LHCN-M2 (cell line): Measurements from ENCODE around the gene RPL13. TPM values are rescaled to one million over a fixed set of nuclear protein-coding genes. Genes with fewer than 3 reads are reported as not detected.
"Not testable (repeated sequence)": the region's sequence is repeated elsewhere in the genome, so short reads cannot be mapped to it uniquely, and the experiment has no call there.

Experiments
- DNase-seq: peaks from one replicate; pipeline ENCODE4 v3.0.0-alpha.2; 2012; ENCODE audit warnings: low read depth
- total RNA-seq: library from RNA; depleted of rRNA; stranded (reverse); fragments of >200 nt; gene quantifications from 2 replicates; pipeline ENCODE4 v1.2.3, GENCODE V29; 2014

The RPL13 gene
- total RNA-seq, 1 experiment from 2014 or later = 4,987 TPM

DNA sequence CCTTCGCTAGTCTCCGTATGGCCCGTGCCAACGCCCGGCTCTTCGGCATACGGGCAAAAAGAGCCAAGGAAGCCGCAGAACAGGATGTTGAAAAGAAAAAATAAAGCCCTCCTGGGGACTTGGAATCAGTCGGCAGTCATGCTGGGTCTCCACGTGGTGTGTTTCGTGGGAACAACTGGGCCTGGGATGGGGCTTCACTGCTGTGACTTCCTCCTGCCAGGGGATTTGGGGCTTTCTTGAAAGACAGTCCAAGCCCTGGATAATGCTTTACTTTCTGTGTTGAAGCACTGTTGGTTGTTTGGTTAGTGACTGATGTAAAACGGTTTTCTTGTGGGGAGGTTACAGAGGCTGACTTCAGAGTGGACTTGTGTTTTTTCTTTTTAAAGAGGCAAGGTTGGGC lies 2.5 kb downstream of the RPL13 start:
- no peak for DNase-seq

DNA sequence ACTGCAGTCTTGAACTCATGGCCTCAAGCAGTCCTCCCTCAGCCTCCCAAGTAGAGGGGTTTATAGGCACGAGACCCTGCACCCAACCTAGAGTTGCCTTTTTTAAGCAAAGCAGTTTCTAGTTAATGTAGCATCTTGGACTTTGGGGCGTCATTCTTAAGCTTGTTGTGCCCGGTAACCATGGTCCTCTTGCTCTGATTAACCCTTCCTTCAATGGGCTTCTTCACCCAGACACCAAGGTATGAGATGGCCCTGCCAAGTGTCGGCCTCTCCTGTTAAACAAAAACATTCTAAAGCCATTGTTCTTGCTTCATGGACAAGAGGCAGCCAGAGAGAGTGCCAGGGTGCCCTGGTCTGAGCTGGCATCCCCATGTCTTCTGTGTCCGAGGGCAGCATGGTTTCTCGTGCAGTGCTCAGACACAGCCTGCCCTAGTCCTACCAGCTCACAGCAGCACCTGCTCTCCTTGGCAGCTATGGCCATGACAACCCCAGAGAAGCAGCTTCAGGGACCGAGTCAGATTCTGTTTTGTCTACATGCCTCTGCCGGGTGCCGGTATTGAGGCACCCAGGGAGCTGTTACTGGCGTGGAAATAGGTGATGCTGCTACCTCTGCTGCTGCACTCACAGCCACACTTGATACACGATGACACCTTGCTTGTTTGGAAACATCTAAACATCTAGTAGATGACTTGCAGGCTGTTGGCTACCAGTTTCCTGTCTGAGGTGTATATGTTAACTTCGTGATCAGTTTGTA lies 3.3 kb downstream of the RPL13 start:
- DNase-seq = peak; percentile 24

DNA sequence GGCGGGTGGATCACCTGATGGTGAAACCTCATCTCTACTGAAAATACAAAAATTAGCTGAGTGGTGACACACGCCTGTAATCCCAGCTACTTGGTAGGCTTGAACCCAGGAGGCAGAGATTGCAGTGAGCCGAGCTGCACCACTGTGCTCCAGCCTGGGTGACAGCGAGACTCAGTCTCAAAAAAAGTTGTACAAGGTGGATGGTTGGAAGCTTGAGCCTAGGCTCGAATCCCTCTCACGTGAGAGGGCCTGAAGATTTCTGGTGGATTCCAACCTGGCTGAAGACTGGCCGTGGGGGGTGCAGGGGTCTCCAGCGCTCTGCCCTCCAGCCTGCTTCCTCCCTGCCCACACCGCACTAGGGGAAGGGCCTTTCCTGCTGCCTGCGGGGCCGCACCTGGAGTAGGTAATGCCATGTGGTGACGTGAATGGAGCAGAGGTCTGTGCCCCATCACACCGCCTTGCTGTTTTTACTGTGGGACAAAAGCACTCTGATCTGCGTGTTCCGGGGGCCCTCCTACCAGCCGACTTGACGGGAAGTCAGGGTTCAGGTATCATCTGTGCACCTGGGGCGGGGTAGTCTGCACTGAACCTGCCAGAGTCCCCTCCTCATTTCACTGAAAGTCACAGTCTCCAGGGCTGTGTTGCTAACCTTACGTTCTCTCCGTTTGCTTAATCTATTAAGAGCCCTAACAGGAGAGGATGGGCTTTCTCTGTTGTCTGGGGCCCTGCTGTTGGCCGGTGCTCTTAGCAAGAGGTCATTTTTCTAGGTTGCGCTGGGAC lies 4.2 kb downstream of the RPL13 start:
- DNase-seq = peak; percentile 22

DNA sequence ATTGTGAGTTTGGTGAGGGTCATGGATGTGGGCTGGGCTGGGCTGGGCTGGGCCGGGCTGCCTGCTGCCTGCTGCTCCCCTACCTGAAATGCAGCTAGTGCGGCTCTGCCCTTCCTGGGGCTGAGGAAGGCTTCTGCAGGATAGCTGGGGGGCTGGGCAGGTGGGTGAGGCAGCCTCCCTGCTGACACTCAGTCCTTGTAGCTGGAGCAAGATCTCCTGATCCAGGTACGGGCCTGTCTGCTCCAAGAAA lies 4.7 kb downstream of the RPL13 start:
- DNase-seq = no peak

DNA sequence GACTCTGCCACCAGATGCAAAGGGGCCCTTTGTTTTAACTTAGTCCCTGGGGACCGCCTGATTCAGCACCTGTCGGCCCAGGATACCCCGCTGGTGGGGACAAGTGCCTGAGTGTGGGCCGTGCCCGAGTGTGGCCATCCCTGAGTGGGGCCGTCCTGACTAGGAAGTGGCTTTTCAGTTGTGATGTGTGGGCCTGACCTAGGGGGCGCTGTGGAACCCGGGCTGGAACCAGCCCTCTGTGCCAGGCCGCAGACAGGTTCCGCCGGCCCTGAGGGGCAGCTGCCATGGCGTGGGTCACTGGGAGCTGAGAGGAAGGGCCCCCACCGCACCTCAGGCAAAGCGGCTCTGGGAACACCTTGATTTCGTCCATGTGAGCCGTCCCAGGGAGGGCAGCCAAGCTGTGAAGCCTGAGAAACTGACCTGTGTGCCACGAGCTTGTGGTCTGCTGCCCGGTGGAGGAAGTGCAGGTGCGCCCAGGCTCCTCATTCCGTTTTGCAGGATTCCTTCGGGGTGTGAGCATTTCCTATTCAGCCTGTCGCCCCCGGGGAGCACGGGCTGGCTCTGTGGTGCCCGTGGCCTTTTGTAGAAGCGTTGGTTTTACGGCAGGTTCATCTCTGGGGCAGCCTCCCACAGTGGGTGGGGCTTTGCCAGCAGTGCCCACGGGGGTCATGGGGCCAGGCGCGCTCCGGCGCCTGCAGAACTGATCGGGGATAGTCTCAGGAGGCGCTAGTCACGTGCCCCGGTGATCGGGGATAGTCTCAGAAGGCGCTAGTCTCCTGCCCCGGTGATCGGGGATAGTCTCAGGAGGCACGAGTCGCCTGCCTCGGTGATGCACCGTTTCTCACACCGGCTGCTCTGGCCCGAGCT lies 5.3 kb downstream of the RPL13 start:
- DNase-seq = peak; percentile 51

DNA sequence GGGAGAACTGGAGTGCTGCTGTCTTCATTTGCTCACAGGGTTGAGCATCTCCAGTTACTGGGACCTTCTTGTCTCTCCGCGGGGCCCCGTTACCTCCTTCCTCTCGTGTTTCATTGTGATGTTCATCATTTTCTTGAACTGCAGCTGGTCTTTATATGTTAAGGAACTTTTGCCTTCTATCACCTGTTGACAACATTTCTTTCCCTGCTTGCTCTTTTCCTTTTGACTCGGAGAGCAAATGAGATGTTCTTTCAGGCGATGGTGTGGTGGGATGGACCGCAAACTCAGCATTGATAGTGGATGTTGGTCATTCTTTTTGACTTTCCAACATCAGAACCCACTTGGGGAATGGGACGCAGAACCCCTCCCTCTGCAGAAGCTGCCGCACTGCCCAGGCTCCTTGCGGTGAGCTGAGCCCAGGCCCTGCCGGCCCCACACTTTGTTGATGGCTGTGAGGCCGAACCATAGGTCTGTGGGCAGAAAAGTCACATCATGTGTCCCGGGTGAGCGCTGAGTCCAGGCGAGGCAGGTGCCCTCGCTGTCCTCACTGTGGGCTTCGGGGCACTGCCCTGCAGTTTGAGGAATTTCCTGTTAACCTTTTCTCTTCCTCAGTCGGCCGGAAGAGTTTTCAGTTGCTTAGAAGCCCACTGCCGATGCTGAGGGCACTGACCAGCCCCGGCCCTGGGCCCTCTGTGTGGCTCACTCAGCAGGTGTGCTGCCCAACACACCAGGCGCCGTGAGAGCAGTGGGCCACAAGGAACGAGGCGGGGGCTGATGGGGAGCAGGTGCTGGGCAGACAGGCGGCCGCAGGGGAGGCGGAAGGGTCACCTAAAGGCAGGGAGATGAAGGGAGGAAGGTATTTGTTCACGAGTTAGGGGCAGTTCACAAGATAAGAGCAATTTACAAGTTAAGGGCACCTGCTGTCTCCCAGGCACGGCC lies 7.4 kb downstream of the RPL13 start:
- DNase-seq = no peak

DNA sequence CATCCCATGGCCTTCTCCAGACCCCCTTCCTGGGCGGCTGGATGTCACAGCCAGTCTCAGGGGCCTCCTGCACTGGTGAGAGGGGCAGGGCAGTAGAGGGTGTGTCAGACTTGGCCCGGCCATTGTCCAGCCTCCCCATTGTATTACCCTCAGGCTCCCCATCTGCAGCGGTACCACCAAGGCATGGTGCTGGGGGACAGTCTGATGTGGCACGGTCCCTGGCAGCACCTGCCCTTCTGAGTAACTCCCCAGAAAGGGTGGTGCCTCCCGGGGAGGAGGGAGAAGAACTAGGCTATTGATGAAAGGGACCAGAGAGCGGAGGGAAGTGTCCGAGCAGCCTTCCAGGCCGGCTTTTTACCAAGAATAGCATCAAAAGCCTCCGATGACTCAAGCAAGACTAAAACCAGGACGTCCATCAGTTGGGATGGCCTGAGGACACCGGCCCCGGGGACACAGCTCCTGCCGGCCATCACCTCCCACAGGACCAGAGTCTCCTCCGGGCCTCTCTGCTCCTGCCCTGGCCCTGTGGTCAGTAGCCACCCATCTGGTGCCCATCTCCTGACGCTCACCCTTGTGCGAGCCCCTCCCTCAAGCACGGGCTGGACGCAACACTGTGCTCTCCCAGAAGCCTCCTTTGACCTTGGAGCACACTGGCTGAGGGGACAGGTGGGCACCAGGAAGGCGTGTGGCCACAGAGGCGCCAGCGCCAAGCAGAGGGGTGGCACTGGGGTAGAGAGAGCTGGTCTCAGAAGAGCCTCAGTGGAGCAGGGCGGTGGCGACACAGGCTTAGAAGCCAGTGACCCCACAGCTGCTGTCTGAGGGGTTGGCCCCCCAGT lies 9.2 kb downstream of the RPL13 start:
- DNase-seq = no peak

DNA sequence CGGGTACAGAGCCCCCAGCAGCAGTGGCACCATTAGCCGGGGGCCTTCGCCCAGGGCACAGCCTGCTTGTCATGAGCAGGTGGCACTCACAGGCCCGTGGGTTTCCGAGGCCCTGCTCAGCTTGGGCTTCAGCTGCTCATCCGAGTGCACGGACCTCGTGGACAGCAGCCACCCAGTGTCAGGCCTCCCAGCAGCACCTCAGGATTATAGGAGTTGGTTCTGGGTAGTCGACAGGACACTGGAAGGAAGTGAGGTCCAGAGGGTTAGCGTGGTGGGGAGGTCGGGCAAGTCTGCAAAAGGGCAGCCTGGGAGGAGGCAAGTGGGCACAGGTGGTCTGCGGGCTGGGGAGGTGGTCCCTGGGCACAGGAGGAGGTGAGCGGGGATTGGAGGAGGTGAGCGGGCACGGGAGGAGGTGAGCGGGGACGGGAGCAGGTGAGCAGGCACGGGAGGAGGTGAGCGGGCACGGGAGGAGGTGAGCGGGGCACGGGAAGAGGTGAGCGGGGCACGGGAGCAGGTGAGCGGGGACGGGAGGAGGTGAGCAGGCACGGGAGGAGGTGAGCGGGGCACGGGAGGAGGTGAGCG lies 10.0 kb downstream of the RPL13 start:
- no peak for DNase-seq

DNA sequence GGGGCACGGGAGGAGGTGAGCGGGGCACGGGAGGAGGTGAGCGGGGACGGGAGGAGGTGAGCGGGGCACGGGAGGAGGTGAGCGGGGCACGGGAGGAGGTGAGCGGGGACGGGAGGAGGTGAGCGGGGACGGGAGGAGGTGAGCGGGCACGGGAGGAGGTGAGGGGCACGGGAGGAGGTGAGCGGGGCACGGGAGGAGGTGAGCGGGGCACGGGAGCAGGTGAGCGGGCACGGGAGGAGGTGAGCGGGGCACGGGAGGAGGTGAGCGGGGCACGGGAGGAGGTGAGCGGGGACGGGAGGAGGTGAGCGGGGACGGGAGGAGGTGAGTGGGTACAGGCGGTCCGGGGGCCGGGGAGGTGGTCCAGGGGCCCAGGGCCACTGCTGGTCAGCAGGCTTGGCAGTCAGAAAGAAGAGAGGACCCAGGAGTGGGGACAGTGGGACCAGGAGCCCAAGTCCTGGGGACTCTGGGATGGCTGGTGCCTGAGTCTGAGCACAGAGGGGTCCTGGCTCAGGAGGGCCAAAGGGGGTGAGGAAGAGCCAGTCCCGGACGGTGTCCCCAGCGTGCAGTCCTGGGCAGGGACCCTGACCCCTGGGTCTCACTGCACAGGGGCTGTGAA lies 10.6 kb downstream of the RPL13 start:
- DNase-seq = not testable (repeated sequence)

DNA sequence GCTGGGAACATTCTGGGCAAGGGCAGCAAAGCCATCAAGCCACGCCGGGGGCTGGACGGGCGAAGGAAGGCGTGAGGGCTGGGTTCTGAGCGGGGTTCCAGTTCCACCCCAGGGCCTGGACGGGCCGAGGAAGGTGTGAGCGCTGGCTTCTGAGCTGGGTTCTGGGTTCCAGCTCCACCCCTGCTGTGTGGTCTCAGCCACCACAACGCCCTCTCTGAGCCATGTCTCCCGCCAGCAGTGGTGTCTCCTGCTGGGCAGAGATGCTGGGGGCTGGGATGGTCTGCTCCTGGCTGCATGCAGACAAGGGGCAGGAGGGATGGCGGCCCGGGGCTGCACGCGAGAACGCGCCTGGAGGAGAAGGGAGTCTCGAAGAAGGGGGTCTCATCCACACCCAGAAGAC lies 11.2 kb downstream of the RPL13 start:
- no peak for DNase-seq

DNA sequence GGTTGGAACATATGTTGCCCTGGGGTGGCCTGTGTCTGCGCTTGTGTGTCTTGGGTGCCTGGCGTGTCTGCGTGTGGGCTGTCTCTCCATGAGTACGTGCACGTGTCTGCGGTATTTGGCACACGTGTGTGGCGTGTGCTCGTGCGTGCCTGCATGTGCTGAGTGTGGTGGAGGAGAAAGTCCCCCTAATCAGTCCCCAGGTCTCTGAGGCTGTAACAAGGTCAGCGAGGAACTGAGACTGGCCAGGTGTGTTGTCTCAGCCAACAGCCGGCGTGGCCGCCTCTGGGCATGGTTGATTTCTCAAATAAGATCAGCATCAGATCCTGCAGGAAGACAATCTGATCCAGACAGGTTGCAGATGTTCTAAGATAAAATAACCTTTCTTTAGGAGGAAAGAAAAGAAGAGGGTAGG lies 11.6 kb downstream of the RPL13 start:
- no peak for DNase-seq

DNA sequence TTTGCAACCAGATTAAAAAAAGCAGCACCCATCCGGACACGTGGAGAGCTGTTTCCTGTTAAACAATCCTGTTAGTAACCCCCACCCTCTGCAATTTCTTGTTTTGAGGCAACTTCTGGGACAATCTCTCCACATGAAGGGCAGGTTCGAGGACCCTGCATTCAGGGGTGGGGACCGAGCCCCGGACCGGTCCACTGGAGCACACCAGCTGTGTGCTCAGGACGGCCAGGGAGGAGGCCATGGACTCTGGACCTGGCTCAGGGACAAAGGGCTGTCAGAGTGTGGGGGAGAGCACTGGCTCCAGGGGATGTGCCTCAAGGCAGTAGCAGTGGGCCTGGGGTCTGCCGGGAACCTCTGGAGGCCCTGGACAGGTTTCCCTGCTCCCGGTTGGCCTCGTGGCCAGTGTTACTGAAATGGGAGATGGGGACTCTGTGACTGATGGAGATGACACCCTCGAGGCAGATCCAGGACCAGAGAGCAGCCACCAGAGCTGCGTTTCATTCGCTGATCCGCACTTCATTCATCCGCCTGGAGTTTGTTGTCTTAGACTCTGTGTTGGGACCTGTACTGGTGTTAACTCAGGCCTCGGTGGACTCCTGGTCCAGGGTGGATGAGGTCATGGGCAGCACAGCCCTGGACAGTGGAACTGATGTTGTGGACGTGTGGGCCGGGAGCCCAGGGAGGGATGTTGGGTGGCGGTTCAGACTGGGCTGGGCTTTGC lies 12.2 kb downstream of the RPL13 start:
- DNase-seq = no peak

DNA sequence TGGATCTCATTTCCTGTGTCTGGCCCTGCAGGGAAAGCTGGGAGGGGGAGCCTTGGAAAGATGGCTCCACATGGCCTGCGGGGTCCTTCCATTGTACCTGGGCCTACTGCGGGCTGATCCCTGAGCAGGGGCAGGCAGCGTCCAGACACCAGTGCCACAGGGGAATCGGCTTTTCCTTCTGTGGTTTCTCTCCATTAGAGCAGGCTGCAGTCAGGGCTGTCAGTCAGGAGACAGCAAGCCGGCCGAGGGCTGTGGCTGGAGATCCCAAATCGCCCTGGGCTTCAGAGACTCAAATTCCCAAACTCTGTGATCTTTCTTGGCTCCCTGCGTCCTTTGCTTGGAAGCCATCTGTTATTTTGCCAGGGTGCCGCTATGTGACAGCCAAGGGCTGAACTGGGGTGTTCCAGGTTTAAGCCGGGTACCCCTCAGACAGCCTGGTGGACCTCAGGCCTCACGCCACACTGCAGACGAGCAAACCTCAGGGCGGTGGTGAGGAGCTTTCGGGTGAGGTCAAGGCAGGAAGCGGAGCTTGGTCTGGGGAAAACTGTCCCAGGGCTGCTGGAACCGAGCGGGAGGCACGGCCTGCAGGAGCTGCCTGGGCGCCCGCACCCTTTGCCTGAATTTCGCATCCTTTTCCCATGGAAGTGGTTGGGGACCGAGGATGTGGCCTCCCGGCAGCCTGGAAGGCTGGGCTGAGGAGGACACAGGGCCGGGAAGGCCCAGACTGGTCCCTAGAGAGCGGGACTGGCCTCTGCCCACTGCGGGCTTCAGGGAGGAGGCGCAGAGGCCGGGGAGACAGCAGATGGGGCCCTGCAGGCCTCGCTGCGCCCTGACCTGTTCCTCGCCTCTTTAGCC lies 13.6 kb downstream of the RPL13 start:
- DNase-seq = no peak

DNA sequence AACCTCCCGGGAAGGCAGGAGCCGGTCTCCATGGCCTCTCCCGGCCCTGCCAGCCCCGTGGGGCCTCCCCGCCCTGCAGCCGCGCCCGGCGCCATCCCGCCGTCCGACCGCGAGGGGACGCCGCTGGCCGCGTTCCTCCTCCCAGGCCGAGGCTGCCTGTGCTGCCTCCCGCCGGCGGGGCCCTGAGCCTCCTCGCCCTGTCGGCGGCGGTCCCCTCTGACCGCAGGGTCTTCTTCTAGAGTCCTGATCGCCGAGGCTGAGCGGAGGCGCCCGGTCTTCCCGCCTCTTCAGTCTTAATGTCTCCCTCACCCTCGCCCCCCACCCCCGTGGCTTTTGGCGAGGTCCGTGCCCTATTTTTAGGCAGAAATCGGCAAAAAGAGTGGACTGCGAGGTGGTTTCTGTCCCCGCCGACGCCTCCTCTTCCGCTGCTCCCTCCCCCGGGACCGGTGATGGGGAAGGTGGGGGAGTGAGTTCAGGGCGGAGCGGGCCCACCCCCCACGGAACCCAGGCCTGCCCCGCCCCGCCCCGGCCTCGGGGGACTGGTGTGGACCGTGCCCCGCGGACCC lies 14.3 kb downstream of the RPL13 start:
- peak; percentile 72 for DNase-seq

DNA sequence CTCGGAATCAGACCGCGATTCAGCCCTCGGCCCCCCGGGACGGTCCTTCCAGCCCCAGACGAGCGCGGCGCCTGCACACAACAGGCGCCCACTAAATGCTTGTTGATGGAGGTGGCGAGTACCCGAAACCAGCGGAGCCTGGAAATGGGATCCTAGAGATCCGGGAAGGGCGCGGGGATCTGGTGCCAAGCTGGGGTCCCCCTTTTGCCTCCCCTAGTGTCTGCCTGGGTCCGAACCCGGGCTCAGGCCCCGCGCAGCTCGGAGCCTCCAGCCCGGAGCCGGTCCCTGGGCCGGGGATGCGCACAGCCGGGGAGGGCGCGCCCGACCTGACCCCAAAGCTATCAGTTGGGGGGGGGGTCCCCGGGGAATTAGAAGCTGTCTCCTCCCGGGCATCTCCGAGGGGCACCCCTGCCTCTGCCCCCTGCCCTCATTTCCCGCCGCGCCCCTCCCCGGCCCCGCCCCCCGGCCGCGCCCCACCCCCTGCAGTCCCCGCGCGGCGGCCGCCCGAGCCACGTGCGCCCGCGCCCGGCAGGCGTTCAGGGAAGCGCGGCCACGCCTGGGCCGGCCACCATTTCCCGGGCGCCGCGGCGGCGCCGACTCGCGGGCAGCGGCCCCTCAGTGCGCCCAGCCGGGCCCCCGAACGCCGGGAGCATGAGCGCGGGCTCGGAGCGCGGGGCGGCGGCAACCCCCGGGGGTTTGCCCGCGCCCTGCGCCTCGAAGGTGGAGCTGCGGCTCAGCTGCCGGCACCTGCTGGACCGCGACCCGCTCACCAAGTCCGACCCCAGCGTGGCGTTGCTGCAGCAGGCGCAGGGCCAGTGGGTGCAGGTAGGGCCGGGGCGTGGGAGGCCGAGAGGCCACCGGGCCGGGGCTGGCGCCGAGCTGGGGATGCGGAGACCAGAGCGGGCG lies 15.0 kb downstream of the RPL13 start, which contains the start of gene CPNE7:
Gene CPNE7 (plus strand): TSS at position 512 of the 906 bp plus-strand sequence. CDS start 140 bp downstream, at position 652.
- DNase-seq = no peak
